Sigmoid colon (tissue), 4 donors: ENCODE measurements around the gene CCDC66.

ENCODE experiments used
- CTCF ChIP-seq, 4 experiments: fragments of 450-650 bp in 3 of 4; fragments of 200-600 bp in 1 of 4; IDR thresholded peaks; one replicate each; pipeline ENCODE4 v1.5.1; 2016 to 2019; ENCODE audit warnings: antibody characterized with exemption in 4 of 4, mild to moderate bottlenecking in 3 of 4, moderate library complexity in 2 of 4
- EP300 ChIP-seq, 4 donors: sonication (generic); formaldehyde crosslinking; IDR thresholded peaks; one replicate each; pipeline ENCODE4 v1.6.1; 2017; ENCODE audit warnings: antibody characterized with exemption in 4 of 4

GRCh38 chr3:56622381-56622780 lies 65.4 kb downstream of the CCDC66 start:
- TF ChIP-seq CTCF (IDR thresholded peaks at IDR 0.05) (no peak), EP300 (IDR thresholded peaks at IDR 0.05) (no peak)
